GM11168 (cell line): ENCODE data around the gene SLC38A10.

ENCODE experiments used
- in situ Hi-C: fragments of 300-500 bp; cut with MboI; formaldehyde crosslinking; loops from one replicate; pipeline ENCODE4 v1.12.0; 2022; ENCODE audit warnings: low sequenced_read_pairs; ENCODE audit not compliant: unreplicated experiment

The SLC38A10 gene

DNA sequence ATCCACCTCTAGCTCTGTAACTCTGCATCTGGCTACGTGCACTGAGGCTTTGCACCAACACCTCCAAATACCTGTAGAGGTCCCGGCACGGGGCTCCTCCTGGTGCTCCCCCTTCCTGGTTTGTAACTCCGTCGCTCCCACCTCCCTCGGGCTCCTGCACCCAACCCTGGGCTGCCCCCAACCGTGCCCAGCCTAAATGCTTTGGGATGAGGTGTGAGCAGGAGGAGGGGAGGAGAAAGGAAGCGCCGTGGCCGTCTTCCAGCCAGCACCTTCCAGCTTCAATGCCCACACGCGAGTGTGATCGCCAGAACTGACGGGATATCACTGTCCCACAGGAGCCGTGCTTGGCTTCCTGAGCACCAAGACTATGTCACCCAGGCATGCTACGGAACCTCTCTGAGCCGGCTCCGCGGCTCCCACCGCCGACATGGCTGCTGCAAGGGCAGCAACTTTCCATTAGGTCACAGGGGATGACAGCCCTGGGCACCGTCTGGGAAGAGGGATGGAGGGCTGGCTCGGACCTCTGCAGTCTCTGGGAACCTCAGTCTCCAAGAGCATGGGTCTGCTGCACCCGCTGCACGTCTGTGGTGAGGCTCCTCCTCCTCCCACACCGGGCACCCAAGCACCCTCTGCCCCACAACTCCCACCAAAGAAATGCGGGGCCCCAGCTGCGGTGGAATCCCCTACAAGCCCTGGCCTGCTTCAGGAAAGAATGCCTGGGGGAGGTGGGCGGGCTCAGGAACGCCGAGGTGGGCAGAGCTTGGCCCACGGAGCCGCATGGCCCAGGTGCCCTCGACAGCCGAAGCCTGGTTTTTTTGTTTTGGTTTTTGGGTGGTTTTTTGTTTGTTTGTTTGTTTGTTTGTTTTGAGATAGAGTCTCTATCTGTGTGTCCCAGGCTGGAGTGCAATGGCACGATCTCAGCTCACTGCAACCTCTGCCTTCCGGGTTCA is 6.4 kb upstream of the SLC38A10 start:
- in situ Hi-C loops = no loop called here

DNA sequence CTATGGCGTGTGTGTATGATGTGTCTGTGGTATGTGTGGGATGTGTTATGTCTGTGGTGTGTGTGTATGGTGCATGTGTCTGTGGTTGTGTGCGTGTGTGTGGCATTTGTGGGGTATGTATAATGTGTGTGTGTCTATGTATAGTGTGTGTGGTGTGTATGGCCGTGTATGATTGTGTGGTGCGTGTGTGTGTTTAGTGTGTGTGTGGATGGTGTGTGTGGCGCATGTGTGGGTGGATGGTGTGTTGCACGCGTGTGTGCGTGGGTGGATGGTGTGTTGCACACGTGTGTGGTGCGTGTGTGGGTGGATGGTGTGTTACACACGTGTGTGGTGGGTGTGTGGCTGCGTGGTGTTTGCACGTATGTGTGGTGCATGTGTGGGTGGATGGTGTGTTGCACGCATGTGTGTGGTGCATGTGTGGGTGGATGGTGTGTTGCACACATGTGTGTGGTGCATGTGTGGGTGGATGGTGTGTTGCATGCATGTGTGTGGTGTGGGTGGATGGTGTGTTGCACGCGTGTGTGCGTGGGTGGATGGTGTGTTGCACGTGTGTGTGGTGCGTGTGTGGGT is 5.6 kb upstream of the SLC38A10 start:
- in situ Hi-C loops = no loop called here

DNA sequence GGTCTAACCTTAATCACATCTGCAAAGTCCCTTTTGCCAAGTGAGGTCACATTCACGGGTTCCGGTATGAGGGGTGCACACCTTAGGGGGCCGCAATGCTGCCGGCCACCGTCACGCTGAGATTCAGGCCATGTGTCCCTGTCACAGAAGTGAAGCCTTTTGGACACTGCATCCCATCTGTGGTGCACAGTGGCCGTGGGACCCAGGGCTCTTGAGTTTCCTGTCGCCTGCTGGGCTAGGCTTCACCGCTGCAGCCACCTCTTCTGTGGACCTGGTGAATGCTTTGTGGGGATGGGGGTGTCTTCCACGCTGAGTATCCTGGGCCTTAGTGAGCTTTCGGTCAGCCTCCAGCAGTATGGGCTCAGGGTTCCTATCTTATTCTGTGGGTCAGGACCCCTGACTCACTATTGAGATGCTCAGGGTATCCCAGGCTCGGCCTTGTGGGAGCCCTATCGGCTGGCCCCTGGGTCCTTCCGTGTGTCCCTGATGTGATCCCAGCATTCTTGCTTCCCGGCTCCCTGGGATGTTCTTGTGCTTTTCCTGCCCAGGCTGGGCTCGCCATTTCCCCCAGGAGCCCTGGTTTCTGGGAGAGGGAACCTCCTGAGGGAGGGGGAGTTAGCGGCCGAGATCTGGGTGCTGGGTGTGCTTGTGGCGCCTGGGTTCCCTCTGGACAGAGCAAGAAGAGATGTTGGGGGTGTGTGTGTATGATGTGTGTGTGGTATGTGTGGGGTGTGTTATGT is 4.9 kb upstream of the SLC38A10 start:
- in situ Hi-C loops = loop anchor here (25.0 kb wide), 1 partner anchor 187 kb away; no protein-coding TSS in a partner anchor

DNA sequence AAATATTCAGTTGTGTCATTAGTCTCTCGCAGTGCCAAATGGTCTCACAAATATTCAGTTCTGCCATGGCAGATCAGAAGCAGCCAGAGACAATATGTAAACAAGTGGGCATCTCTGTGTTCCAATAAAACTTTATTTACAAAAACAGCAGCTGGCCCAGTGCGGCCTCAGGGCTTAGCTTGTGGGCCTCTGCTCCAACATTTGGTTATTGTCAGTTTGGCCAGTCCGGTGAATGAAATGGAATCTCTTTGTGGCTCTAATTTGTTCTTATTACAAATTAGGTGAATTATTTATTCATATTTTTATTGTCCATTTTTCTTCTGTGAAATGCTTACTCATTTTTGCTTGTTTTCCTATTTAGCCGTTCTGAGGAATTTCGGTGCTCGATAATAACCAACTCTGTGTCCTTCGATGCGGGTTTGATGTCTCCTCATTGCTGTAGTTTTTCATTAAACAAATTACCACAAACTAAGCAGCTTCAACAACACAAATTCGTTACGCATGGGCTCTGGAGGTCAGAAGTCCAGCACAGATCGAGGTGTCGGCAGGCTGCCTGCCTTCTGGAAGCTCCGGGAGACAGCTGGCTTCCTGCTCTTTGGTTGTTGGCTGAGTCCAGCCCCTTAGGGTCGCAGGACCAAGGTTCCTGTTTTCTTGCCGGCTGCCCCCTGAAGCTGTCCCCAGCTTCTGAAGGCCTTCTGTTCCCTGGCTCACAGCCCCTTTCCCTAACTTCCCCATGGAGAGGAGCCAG is 4.1 kb upstream of the SLC38A10 start:
- in situ Hi-C loops = loop anchor here (25.0 kb wide), 1 partner anchor 188 kb away; no protein-coding TSS in a partner anchor

DNA sequence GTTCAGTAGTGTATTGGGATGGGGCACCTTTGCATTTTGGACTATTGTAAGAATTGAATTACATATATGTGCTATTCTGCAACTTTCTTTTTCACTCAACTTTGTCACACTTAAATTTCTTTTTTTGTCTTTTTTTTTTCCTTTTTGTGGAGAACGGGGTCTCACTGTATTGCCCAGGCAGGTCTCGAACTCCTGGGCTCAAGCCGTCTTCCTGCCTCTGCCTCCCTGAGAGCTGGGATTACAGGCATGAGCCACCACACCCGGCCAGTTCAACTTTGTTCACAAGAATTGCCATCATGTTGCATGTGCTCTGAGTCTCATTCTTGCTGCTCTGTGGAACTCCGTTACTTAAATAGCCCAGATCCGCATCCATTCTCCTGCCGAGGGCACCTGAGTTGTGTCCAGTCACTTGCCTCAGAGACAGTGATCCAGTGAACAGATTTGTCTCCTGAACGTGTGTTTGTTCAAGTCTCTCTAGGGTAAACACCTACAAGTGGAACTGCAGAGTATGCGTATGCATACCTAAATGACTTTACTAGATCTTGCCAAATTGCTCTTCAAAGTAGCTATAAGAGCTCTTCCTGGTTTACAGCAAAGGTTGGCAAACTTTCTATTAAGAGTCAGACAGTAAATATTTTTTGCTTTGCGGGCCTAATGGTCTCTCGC is 3.4 kb upstream of the SLC38A10 start:
- in situ Hi-C loops = loop anchor here (25.0 kb wide), 1 partner anchor 189 kb away; no protein-coding TSS in a partner anchor

DNA sequence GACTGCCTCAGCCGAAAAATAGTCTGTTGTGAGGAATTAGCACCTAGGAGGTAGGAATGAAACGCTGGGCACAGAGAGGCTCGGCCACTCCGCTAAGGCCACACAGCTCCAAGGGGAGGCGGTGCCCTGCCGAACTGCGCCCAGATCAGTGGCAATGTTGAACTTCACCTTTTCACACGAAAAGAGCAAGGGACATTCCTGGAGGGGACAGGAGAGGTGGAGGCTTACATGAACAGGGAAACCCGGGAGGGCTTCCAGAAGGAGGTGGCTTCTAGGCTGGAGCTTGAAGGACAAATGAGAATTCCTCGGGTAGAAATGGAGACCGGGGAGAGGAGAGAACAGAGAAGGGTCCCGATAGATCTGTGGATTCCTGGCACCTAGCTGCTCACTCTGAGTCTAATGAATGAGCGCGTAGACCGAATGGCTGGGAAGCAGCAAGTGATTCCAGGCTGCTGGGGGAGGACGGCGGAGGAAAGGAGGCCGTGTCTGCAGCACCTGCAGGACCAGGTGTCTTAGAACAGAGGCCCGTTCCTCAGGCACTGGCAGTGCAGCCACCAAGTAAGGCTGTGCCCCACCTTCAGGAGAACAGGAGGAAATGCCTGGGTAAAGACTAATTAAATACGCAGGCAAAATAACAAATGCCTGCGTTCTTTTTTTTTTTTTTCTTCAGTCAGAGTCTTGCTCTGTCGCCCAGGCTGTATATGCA is 722 bp upstream of the SLC38A10 start:
- in situ Hi-C loops = loop anchor here (25.0 kb wide), 1 partner anchor 191 kb away; no protein-coding TSS in a partner anchor

DNA sequence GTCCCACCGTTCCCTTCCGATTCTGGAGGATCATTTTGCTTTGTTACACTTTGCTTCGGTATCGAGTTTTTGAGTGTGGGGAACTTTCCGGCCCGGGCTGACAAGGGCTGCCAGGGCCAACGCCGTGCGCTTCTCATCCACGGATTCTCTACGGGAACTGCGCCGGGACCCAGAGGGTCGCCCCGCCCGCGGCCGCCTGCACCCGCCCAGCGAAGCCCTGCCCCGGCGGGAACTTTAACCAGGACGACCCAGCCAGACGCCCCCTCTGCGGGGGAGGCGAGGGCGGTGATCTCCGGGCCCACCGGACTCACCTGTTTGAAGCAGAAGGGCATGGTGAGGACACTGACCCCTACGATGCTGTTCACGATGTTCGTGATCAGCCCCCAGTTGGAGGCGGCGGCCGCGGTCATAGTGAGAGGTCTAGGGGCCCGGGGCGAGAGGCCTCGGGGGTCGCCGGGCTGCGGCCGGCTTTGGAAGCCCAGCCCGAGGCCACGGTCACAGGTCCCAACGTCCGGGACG is 536 bp downstream of the SLC38A10 start:
- in situ Hi-C loops = loop anchor here (25.0 kb wide), 1 partner anchor 193 kb away; no protein-coding TSS in a partner anchor

DNA sequence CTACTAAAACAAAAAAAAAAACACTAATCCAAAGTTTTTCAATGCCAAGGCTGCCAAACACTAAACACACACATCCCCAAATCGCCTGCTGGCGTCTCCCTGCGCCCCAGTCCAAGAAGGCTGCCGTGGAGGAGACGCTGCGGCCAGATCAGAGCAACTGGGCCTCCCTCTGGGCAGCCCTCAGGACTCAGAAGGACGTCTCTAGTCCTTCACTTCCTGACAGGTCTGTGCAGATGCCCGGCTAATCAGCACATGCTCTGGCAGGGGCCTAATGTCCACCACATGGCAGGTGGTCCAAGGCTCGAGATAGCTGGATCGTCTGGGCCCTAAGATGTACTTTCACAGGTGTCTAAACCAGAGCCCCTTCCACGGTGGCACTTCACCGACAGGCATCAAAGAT is 2.7 kb downstream of the SLC38A10 start:
- in situ Hi-C loops = loop anchor here (25.0 kb wide), 1 partner anchor 195 kb away; no protein-coding TSS in a partner anchor

DNA sequence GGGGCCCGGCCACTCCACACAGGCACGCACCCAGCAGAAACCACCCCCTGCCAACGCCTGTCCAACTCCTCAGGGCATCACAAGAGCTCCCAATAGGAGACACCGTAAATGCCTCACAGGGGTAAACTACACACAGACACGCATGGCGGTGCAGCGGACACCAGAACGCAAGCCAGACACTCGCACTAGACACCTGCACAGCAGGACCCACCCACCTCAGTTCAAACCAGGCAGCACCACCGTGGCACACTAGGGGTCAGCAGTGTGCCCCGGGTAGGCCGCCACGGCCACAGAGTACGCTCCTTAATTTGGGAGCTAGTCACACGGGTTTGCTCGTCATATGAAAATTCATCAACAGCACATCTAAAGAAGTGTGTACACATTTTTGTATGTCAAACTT is 3.4 kb downstream of the SLC38A10 start:
- in situ Hi-C loops = loop anchor here (25.0 kb wide), 1 partner anchor 196 kb away; no protein-coding TSS in a partner anchor

DNA sequence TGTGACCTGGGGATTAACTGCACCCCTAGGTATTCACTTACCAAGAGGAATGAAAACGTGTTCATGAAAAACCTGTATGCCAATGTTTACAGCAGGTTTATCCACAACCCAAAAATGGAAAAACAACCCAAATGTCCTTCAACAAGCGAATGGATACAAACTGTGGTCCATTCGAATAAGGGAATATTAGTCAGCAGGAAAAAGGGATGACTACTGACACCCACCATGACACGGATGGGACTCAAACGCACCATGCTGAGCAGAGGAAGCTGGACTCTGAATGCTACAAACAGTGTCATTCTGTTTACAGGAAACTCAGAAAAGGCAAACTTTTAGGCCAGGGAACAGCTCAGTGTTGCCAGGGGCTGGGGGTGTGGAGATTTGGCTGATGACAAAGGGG is 4.9 kb downstream of the SLC38A10 start:
- in situ Hi-C loops = loop anchor here (25.0 kb wide), 1 partner anchor 197 kb away; no protein-coding TSS in a partner anchor

DNA sequence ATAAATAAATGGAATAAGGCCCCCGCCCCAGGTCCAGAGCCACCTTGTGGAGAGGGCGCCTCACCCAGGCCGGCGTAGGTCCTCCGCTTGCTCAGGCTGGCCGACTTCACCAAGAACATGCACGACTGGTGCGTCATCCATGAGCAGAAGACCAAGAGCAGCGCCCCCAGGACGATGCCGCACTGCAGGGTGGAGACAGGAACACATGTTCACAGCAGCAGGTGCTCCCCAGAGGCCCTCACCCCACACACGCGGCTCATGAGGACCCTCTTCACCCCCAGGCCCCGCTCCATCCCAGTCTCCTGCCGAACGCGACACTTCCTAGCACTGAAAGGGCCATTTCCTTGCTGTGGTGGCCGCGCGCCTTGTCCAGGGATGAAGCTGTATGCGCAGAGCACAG is 5.5 kb downstream of the SLC38A10 start:
- in situ Hi-C loops = loop anchor here (25.0 kb wide), 1 partner anchor 198 kb away; no protein-coding TSS in a partner anchor

DNA sequence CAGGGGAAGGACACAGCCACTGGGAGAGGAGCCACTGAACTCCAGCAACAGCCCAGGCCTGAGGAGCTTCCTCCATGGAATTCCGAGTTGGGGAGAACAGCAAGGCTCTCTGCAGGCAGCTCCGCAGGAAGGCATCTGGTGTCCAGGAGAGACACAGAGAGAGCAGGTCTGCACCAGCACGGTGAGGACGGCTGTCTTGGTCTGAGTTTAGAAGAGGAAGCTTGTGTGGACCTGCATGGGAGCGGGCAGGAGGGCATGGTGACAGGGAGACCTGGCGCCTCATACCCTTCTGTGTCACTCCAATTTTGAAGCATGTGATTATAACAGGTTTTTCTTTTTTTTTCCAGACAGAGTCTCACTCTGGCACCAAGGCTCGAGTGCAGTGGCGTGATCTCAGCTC is 6.4 kb downstream of the SLC38A10 start:
- in situ Hi-C loops = loop anchor here (25.0 kb wide), 1 partner anchor 199 kb away; no protein-coding TSS in a partner anchor

DNA sequence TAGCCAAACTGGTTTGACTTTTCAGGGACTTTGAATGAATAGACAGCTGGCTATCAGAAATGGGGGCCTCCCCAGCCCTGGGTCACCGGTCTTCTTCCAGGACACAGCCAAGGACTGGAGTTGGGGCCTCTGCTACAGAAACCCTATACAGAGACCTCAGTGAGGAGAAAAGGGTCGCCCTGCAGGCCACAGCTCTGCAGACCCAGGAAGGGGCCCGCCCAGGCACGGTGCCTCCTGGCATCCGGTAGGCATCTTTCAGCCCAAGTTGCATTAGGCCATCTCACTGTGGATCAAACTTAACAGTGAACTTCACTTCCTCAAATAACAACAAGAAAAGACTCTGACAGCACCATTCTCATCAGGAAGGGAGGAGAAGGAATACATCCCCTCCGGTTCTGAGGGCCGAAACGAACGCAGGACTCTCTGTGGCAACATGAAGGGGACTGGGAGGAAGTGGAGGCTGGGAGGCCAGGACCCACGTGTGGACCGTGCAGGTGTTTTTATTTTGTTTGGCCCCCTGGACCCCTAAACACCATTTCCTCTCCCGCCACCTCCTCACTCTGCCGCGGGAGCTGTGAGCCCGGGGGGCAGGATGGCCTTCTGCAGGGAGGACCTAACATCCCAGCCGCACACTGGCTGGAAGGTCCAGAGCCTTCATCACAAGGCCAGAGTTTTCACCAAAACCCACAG is 7.2 kb downstream of the SLC38A10 start:
- in situ Hi-C loops = loop anchor here (25.0 kb wide), 1 partner anchor 199 kb away; no protein-coding TSS in a partner anchor

DNA sequence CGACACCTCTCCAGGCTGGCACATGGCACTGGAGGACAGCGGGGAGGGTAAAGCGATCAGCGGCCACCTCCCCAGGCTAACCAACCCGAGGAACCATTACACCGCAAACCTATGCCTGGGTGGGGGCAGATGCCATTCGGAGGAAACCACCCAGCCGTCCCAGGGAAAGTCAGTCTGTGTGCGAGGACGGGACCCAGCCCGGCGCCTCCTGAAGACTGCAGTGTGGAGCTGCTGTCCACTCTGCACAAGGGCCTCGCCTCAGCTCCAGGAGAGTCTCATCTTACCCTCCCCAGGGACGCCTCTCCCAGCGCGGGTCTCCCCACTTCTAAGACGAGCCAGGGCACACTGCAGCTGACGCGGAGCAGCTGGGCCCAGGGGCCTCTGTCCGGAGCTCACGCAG is 8.0 kb downstream of the SLC38A10 start:
- in situ Hi-C loops = loop anchor here (25.0 kb wide), 1 partner anchor 200 kb away; no protein-coding TSS in a partner anchor

DNA sequence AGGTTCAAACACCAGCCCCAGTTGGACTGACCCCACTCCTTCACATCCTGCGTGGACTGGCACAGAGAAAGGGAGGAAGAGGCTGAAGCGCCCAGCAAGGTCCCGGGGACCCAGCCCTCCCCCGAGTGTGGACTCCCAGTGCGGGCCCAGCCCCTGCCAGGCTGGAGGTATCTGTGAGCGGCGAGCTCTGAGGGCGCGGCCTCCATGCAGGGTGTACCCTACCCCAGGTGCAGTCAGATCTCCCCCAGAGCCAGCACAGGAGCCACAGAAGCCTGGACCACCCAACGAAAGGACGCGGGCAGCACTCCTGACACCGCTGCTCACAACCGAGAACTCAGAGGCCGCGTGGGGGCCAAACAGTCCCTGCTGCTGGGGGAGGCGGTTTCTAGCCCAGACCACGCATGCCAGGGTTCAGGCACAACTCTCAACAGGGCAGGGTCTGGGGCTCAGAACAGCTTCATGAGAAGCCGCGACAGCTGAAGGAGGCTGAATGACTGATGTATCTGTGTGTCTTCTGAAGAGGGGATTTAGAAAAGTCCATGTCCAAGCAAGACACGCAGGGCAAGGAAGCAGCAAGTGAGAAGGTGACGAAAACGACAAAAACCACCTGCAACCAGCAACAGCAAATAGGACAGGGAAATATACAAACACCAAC is 8.5 kb downstream of the SLC38A10 start:
- in situ Hi-C loops = loop anchor here (25.0 kb wide), 1 partner anchor 201 kb away; no protein-coding TSS in a partner anchor

DNA sequence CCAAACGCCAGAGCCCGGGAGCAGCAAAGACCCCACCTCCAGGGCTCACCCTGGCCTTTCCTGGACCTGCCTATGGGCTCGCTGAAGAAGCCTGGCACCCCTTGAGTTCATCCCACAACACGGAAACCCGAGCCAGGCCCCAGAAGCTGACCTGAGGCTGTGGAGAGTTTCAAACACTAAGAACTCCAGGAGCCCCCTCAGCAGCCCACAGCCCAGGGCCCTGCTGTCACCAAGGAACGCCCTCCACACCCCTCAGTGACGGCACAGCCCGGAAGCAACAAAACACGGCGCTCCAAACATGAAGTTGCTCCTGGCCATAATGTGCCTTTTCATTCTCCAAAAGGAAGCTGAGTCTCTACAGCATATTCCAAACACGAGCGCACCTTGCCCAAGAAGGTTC is 9.2 kb downstream of the SLC38A10 start:
- in situ Hi-C loops = loop anchor here (25.0 kb wide), 1 partner anchor 201 kb away; no protein-coding TSS in a partner anchor
